T-helper 1 cell (primary cell): ENCODE measurements around the gene OMP.
A peak's percentile ranks its signal among the peaks of the same experiment; 100 is the strongest.

Experiments
- DNase-seq, 5 donors: peaks; one replicate each; pipeline ENCODE4 v3.0.0-alpha.2; 2012 to 2020

OMP gene

GRCh38 chr11:77143405-77144020 is 40.9 kb downstream of the OMP start:
- DNase-seq, result no peak

DNA sequence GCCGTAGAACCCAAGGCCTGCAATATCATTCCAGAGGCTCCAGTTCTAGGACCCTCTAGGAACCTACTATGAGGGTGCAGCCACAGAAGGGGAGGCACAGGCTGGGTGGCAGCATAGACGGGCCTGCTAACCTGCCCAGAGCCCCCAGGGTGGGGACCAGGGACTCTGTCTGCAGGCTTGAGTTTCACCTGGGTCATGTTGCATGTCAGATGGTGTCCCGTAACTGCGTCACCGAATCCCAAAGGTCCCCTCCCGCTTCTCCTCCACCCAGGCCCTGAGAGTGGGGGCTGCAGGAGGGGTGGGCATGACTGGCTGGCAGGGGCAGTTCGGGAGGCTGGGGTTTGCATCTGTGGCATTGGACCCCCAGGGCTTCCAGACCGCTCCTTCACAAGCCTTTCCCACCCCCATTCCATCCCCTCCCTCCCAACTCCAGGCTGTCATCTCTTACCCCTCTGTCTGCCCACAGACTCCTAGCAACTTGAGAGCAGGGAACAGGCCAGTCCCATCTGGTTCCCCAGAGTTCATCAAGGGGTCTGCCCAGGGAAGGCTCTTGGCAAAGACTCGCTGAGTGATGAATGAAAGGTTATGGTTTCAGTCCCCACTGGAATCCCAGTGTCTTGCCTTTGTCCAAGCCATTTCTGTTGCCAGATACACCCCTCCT is 41.7 kb downstream of the OMP start:
- DNase-seq, result no peak

GRCh38 chr11:77144857-77145428 is 42.3 kb downstream of the OMP start:
- DNase-seq, result no peak

GRCh38 chr11:77146261-77147035 is 43.8 kb downstream of the OMP start:
- DNase-seq, result no peak

DNA sequence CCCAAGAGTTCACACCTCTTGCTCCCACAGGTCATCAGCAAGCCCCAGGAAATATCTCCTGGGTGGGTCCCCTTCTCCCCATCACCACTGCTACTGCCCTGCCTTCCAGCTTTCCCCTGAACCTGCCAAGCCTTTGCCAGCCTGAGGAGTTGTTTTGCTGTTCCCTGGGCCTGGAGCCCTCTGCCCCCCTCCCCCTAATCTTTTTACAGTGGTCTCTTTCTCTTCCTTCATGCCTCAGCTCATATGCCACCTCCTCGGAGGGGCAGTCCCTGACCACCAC is 44.3 kb downstream of the OMP start:
- DNase-seq, result no peak

DNA sequence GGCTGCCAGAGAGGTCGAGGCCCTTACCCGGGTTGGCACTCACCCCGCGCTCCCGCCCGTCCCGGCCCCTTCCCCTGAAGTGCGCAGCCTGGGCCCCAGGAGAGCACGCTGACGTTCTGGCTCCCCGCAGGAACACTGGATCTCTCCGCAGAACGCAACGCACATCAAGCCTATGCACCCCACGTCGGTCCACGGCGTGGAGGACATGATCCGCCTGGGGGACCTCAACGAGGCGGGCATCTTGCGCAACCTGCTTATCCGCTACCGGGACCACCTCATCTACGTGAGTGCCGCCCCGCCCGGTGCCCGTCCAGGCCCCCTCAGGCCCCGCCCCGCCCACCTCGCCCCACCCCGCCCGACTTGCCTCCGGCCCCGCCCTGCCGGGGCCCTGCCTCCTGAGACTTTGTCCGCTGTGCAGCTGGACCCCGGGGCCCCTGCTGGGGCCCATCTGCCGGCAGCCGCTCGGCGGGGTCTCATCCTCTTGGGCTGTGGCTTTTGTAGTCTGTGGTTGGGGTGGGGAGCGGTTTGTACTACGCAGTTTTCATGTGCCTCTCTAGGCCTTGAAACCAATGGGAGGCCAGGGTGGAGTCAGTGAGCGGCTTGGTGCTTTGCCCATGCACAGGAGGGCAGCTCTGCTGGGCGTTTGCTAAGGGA is 45.2 kb downstream of the OMP start:
- peak in 1 of 5 donors; percentile 38 for DNase-seq

DNA sequence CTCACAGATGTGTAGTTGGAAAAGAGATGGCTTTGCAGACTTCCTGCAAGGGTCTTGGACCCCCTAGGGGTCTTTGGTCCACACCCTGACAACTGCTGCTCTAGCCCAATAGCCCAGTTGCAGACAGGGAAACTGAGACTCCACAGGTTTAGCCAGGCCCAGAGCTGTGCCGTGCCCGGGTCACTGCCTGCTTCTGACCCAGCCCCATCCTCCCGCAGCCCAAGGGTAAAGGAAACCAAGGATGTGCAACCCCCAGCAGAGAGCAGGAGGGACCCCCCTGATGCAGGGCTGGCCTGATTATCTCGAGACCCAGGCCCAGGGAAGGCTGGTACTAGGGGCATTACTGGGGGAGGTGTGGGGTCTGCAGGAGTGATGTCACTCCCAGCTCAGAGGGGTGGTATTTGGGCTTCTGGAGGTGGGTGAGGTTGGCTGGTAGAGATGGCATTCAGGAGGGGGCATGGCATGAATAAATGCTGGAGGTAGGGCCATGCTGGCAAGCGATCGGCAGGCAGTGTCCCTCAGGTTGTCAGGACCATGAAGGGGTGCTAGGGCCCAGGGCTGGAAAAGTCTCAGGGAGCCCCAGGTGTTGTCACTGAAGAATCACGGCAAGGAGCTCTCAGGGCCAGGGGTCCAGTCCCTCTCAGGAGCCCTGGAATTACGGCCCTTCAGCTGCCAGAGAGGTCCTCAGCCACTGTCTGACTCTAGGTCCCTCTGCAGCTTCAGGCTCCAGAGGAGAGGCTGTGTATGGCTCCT is 46.5 kb downstream of the OMP start:
- DNase-seq, result no peak

DNA sequence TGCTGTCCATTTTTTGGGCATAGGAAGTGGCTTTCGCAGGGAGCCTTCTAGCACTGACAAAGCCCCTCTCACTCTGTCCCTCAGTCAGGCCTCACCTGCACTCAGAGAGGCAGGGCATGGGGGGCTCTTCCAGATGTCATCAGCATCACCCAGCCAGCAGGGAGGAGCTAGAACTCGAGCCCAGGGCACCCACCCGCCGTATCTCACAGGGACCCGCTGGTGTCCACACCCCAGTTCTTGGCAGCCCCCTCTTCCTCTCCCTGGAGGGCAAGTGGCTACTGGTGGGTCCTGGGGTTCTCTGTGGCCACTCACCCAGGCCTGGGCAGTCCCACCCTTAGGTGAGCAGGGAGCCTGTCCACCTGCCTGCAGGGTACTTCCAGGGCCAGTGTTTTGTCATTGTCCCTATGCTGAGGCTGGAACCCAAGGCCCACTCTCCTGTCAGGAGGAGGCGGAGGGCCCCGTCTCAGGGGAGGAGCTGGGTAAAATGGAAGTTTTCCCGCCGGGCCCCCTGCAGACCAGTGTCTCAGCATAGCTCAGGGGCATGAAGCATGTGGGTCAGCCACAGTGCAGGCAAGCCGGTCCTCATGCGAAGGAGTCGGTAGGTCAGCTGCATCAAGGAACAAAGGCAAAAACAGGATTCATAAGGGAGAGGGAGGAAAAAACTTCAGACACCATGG is 47.2 kb downstream of the OMP start:
- no peak for DNase-seq

DNA sequence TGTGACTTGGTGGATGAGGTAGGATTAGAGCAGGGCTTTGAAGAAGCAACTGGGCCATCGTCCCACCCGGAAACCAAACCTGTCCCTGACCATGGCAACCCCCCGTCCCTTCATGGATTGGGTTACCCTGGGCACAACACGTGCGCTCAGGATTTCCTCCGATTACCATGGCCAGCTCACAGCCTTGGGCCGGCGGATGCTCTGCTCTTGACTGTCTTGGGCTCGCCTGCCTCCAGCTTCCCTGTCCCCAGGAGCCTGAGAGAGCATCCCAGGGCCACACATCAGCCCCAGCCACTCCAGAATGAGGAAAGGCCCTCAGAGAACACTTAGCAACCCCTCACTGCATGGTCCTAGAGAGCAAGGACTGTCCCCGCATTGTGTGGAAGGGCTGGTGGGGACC is 48.2 kb downstream of the OMP start:
- no peak for DNase-seq

DNA sequence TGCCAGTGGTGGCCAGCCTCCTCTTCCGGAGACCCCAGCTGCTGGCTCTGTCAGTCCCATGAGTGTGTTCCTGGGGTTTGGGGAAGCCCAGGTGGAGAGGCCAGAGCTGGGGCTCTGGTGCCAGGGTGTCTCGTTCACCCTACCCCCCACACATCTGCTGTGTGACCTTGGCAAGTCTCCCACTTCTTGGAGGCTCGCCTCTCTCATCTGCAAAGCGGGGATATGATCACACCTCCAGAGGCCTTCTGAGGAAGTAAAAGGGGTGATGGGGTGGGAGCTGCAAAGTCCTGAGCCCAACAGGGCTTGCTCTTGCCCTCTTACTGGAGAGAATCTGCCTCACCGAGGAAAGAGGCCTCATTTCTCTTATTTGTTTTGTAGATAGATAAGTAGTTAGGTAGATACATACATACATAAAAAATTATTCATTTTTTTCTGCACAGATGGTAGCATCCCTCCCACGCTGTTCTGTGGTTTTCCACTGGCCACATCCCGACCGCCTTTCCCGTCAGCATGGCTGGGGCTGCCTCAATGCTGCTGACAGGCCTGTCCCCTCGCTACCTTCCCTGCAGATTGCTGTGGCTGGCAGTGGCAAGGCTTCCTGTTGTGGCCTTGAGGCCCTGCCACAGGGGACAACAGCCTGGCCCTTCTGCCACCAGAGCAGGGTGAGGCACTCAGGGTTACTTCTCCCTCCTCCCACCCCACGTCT is 49.3 kb downstream of the OMP start:
- DNase-seq, result peak in 2 of 5 donors; percentile 13 to 72

- no peak for DNase-seq
Observed at GRCh38 chr11:77152846-77153245, 50.2 kb downstream of the OMP start.
